ENCODE data around the gene PRRT1B. TPM values are rescaled to one million over a fixed set of nuclear protein-coding genes. Genes with fewer than 3 reads are reported as not detected.
A peak's percentile ranks its signal among the peaks of the same experiment; 100 is the strongest.

PRRT1B gene
- total and polyA plus RNA-seq, 2 experiments from 2014 or later, result 0.24 TPM; not detected in 1

- H3K4me2 ChIP-seq, result no peak overlapping the region
- H3K27me3 ChIP-seq (ENCODE audit: insufficient read depth), result no peaks in the 10 kb centered on the region
- Mint-ChIP-seq H3K4me3 (no peak overlapping the region), H3K27me3 (ENCODE audit: insufficient read depth, low read depth, poor library complexity) (peaks cover 19% of the 10 kb centered on the region), H3K9me3 (no peaks in the 10 kb centered on the region), H3K4me1 (peaks cover 2% of the 10 kb centered on the region; the same call in 1 of the 3 replicates), H3K27ac (peak overlapping the region; percentile 74; the same call in 1 of the 2 replicates), H3K36me3 (ENCODE audit: low read depth) (peaks cover 18% of the 10 kb centered on the region)
- H3F3A ChIP-seq (replicated peaks; ENCODE audit: low read depth), result no peaks in the 10 kb centered on the region
- H4K20me1 ChIP-seq (replicated peaks; ENCODE audit: insufficient read depth), result no peaks in the 10 kb centered on the region
- H2AFZ ChIP-seq, result no peak overlapping the region
- no peak for TF ChIP-seq POLR2AphosphoS5 (IDR thresholded peaks at IDR 0.05; ENCODE audit: low read depth)
- no peak for TF ChIP-seq ZNF462 (CRISPR knock-in tag; IDR thresholded peaks at IDR 0.05)
- TF ChIP-seq NANOG (IDR thresholded peaks at IDR 0.05; ENCODE audit: borderline replicate concordance), result no peak
- TF ChIP-seq REST (IDR thresholded peaks at IDR 0.05; ENCODE audit: unreplicated experiment), result no peak
- no peak for TF ChIP-seq CREB1 (CRISPR knock-in tag; IDR thresholded peaks at IDR 0.05; ENCODE audit: low read depth)
- TF ChIP-seq STAT1 (IDR thresholded peaks at IDR 0.05; ENCODE audit: unreplicated experiment), result no peak
- no peak for TF ChIP-seq EZH2phosphoT487 (IDR thresholded peaks at IDR 0.05; ENCODE audit: unreplicated experiment)
- TF ChIP-seq ZNF114 (CRISPR knock-in tag; IDR thresholded peaks at IDR 0.05), result no peak
- TF ChIP-seq ZNF331 (CRISPR knock-in tag; IDR thresholded peaks at IDR 0.05; ENCODE audit: low read depth), result no peak
- TF ChIP-seq CTCF (conservative IDR thresholded peaks at IDR 0.05; ENCODE audit: low read depth in 2 of 2), result no peak
- no peak for TF ChIP-seq JUNB (IDR thresholded peaks at IDR 0.05; ENCODE audit: unreplicated experiment)
- no peak for TF ChIP-seq ETS1 (IDR thresholded peaks at IDR 0.05)
- no peak for TF ChIP-seq EZH2 (IDR thresholded peaks at IDR 0.05; ENCODE audit: low read depth, unreplicated experiment)
- no peak overlapping the region for H3K27ac ChIP-seq (ENCODE audit: low read depth)
- H3K36me3 ChIP-seq (ENCODE audit: insufficient read depth), result no peaks in the 10 kb centered on the region
- no peaks in the 10 kb centered on the region for H3K4me1 ChIP-seq (ENCODE audit: insufficient read depth)
- ATAC-seq, result no peak
- no peak overlapping the region for H3K4me3 ChIP-seq
- DNase-seq (ENCODE audit: low spot score), result no peak
- H3K79me2 ChIP-seq (replicated peaks; ENCODE audit: insufficient read depth), result no peaks in the 10 kb centered on the region
- H3K9me2 ChIP-seq (ENCODE audit: insufficient read depth), result no peaks in the 10 kb centered on the region
These were observed 33.6 kb downstream of the PRRT1B start for GRCh38 chr9:131578731-131579504.

Data from GM23338 (cell line).